Skin epidermis (tissue), 12 donors: ENCODE measurements around the gene SPTLC2.
A peak's percentile ranks its signal among the peaks of the same experiment; 100 is the strongest.
"Not testable (repeated sequence)": the region's sequence is repeated elsewhere in the genome, so short reads cannot be mapped to it uniquely, and the experiment has no call there.

ENCODE experiments used
- H3K27ac ChIP-seq, 21 experiments: fragments of 200-600 bp; sonication (generic) in 11 of 21; one replicate each; pipeline ENCODE4 v1.5.0; 2020; ENCODE audit warnings: mild to moderate bottlenecking in 3 of 21, inconsistent platforms in 2 of 21, moderate library complexity in 2 of 21
- H3K4me3 ChIP-seq, 7 experiments: fragments of 200-600 bp; sonication (generic) in 2 of 7; one replicate each; pipeline ENCODE4 v1.5.0; 2020; ENCODE audit warnings: inconsistent platforms in 2 of 7, mild to moderate bottlenecking in 2 of 7, moderate library complexity in 1 of 7

SPTLC2 gene

GRCh38 chr14:77616454-77617229, at the start of gene SPTLC2:
TSS of gene SPTLC2 (minus strand) at chr14:77616637. CDS start at chr14:77616579, 58 bp downstream.
- Histone ChIP-seq H3K4me3 (peak within 1 kb of the TSS; percentile 72 to 97 (median 84)), H3K27ac (peak within 1 kb of the TSS; percentile 65 to 95 (median 88))

GRCh38 chr14:77663293-77663692, 46.9 kb upstream of the SPTLC2 start:
- no peak overlapping the region for H3K27ac ChIP-seq
- no peak overlapping the region for H3K4me3 ChIP-seq

GRCh38 chr14:77661562-77661961, 45.1 kb upstream of the SPTLC2 start:
- not testable (repeated sequence) for H3K4me3 ChIP-seq, H3K27ac ChIP-seq

GRCh38 chr14:77660754-77661153, 44.3 kb upstream of the SPTLC2 start:
- H3K27ac ChIP-seq = no peak overlapping the region
- no peak overlapping the region for H3K4me3 ChIP-seq

- peak overlapping the region in 1 of 21 experiments; percentile 15 for H3K27ac ChIP-seq
- H3K4me3 ChIP-seq = no peak overlapping the region
Observed at GRCh38 chr14:77659831-77660230, 43.4 kb upstream of the SPTLC2 start.

- Histone ChIP-seq H3K4me3 (no peak overlapping the region), H3K27ac (no peak overlapping the region)
Observed at GRCh38 chr14:77657280-77657679, 40.8 kb upstream of the SPTLC2 start.

GRCh38 chr14:77654001-77654441, 37.6 kb upstream of the SPTLC2 start:
- no peak overlapping the region for H3K4me3 ChIP-seq
- H3K27ac ChIP-seq = no peak overlapping the region

- Histone ChIP-seq H3K4me3 (no peak overlapping the region), H3K27ac (no peak overlapping the region)
Observed at GRCh38 chr14:77649326-77649725, 32.9 kb upstream of the SPTLC2 start.

- no peak overlapping the region for H3K4me3 ChIP-seq
- no peak overlapping the region for H3K27ac ChIP-seq
Observed at GRCh38 chr14:77648520-77649200, 32.2 kb upstream of the SPTLC2 start.

- no peak overlapping the region for H3K27ac ChIP-seq
- no peak overlapping the region for H3K4me3 ChIP-seq
Observed at GRCh38 chr14:77647853-77648252, 31.4 kb upstream of the SPTLC2 start.

GRCh38 chr14:77646907-77647306, 30.5 kb upstream of the SPTLC2 start:
- H3K27ac ChIP-seq = no peak overlapping the region

GRCh38 chr14:77645520-77646230, 29.2 kb upstream of the SPTLC2 start:
- H3K27ac ChIP-seq = no peak overlapping the region

More at GRCh38 chr14:77646907-77647306, 30.5 kb upstream of the SPTLC2 start:
- no peak overlapping the region for H3K4me3 ChIP-seq

GRCh38 chr14:77642407-77642806, 26.0 kb upstream of the SPTLC2 start:
- Histone ChIP-seq H3K4me3 (peak overlapping the region; percentile 34 to 47 (median 42)), H3K27ac (peak overlapping the region in 16 of 21 experiments; percentile 58 to 90 (median 82))

More at GRCh38 chr14:77645520-77646230, 29.2 kb upstream of the SPTLC2 start:
- H3K4me3 ChIP-seq = no peak overlapping the region

- peak overlapping the region; percentile 34 to 47 (median 42) for H3K4me3 ChIP-seq
- H3K27ac ChIP-seq = peak overlapping the region; percentile 23 to 90 (median 80)
Observed at GRCh38 chr14:77641534-77642341, 25.3 kb upstream of the SPTLC2 start.

- Histone ChIP-seq H3K27ac (peak overlapping the region in 19 of 21 experiments; percentile 35 to 90 (median 80)), H3K4me3 (peak overlapping the region in 3 of 7 experiments; percentile 39 to 47 (median 42))
Observed at GRCh38 chr14:77640756-77641533, 24.5 kb upstream of the SPTLC2 start.

GRCh38 chr14:77638771-77639171, 22.3 kb upstream of the SPTLC2 start:
- Histone ChIP-seq H3K4me3 (no peak overlapping the region), H3K27ac (no peak overlapping the region)

- H3K27ac ChIP-seq, H3K4me3 ChIP-seq: not testable (repeated sequence)
Observed at GRCh38 chr14:77635869-77636268, 19.4 kb upstream of the SPTLC2 start.

GRCh38 chr14:77635466-77635865, 19.0 kb upstream of the SPTLC2 start:
- not testable (repeated sequence) for H3K4me3 ChIP-seq, H3K27ac ChIP-seq

- no peak overlapping the region for H3K27ac ChIP-seq
Observed at GRCh38 chr14:77630111-77630510, 13.7 kb upstream of the SPTLC2 start.

More at GRCh38 chr14:77630111-77630510, 13.7 kb upstream of the SPTLC2 start:
- no peak overlapping the region for H3K4me3 ChIP-seq
